Lung (tissue), 12 donors: Measurements from ENCODE around the gene ZDHHC11. TPM values are rescaled to one million over a fixed set of nuclear protein-coding genes. Genes with fewer than 3 reads are reported as not detected.
"Not testable (repeated sequence)": the region's sequence is repeated elsewhere in the genome, so short reads cannot be mapped to it uniquely, and the experiment has no call there.

ENCODE experiments used
- ATAC-seq: fragments of 200-7000 bp; cut with Tn5 transposase; one replicate; pipeline ENCODE4 v1.9.1; 2020; ENCODE audit warnings: moderate number of reproducible peaks; ENCODE audit not compliant: insufficient read depth, low FRiP score
- DNase-seq, 3 donors: peaks; one replicate each; pipeline ENCODE4 v3.0.0-alpha.2; 2013 to 2017
- H3K27ac ChIP-seq, 2 donors: one replicate each; pipeline ENCODE4 v1.5.1; 2013; ENCODE audit warnings: mild to moderate bottlenecking in 2 of 2, moderate library complexity in 2 of 2, control low read depth in 1 of 2, inconsistent platforms in 1 of 2, low read depth in 1 of 2, low read length in 1 of 2
- H3K27me3 ChIP-seq, 3 donors: one replicate each; pipeline ENCODE4 v1.5.1; 2013; ENCODE audit warnings: low read length in 2 of 3; ENCODE audit not compliant: control insufficient read depth in 3 of 3, insufficient read depth in 3 of 3
- H3K36me3 ChIP-seq, 4 donors: one replicate each; pipeline ENCODE4 v1.5.1; 2013; ENCODE audit warnings: low read length in 4 of 4, mild to moderate bottlenecking in 1 of 4, moderate library complexity in 1 of 4; ENCODE audit not compliant: control insufficient read depth in 4 of 4, insufficient read depth in 4 of 4
- H3K4me1 ChIP-seq, 5 donors: one replicate each; pipeline ENCODE4 v1.5.1; 2013; ENCODE audit warnings: low read length in 5 of 5, mild to moderate bottlenecking in 2 of 5, moderate library complexity in 1 of 5; ENCODE audit not compliant: control insufficient read depth in 5 of 5, insufficient read depth in 5 of 5
- H3K4me3 ChIP-seq: one replicate; pipeline ENCODE4 v1.5.1; 2013; ENCODE audit warnings: mild to moderate bottlenecking, control low read depth, moderate library complexity
- H3K9ac ChIP-seq, 2 donors: one replicate each; pipeline ENCODE4 v1.5.1; 2013; ENCODE audit warnings: low read length in 2 of 2, control low read depth in 1 of 2; ENCODE audit not compliant: insufficient read depth in 1 of 2
- H3K9me3 ChIP-seq, 4 donors: one replicate each; pipeline ENCODE4 v1.5.1; 2013; ENCODE audit warnings: low read length in 3 of 4, mild to moderate bottlenecking in 1 of 4, moderate library complexity in 1 of 4; ENCODE audit not compliant: control insufficient read depth in 4 of 4, insufficient read depth in 3 of 4
- WGBS, 2 donors: extraction: QIAGEN DNeasy Blood & Tissue Kit; methylation state at CpG; one replicate each; pipeline ENCODE4 v1.1.7; 2013; 5-methylcytosine and 5-hydroxymethylcytosine counted together
- polyA plus RNA-seq, 2 donors: library from polyadenylated mRNA; stranded (reverse); fragments of 200-250 nt; gene quantifications; one replicate each; pipeline ENCODE4 v1.2.1, GENCODE V29; 2013
- total RNA-seq, 2 donors: library from RNA; depleted of rRNA in 1 of 2; stranded (reverse); fragments of >200 nt in 1 of 2; gene quantifications; one replicate each; pipeline ENCODE4 v1.2.1, GENCODE V29; 2014 to 2021
- TF ChIP-seq, protein P1 (sequence below): IDR thresholded peaks from 2 replicates; pipeline ENCODE4 v1.5.1; 2012; ENCODE audit warnings: mild to moderate bottlenecking; ENCODE audit errors: control extremely low read depth, extremely low read depth
- donor health status: control.
- donor health status: control.
- donor health status: Bipolar disorder and iron deficiency.
- donor health status: healthy.
- donor health status: DM: yes; HTN: yes; CAD: no.

ZDHHC11 gene
- total and polyA plus RNA-seq, 4 donors, result 6.8 to 110 (median 20.5) TPM

DNA sequence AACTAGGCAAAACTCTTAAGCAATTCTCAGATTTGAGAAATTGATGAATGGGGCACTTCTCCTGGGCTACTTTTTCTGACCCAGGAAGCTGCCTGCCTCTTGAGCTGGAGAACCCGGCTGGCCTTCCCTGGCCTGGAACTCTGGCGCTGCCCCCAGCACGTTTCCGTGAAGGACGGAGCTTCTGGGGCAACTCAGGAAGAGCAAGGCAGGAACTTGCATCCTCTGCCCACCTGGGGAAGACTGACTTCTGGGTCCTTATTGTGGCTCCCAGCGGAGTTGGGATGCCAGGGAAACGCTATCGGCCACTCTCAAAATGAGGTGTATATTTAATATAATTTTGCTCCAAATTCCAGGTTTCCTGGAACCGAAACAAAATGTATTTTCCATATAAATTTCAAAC is 39.4 kb downstream of the ZDHHC11 start:
- not testable (repeated sequence) for H3K4me3 ChIP-seq, H3K27ac ChIP-seq, H3K36me3 ChIP-seq, H3K4me1 ChIP-seq, H3K9ac ChIP-seq, H3K9me3 ChIP-seq, H3K27me3 ChIP-seq, DNase-seq
- ATAC-seq, result peak; percentile 51
- WGBS, 2 donors, result 72 to 73% methylated on average over 8 of the region's 9 CpGs

DNA sequence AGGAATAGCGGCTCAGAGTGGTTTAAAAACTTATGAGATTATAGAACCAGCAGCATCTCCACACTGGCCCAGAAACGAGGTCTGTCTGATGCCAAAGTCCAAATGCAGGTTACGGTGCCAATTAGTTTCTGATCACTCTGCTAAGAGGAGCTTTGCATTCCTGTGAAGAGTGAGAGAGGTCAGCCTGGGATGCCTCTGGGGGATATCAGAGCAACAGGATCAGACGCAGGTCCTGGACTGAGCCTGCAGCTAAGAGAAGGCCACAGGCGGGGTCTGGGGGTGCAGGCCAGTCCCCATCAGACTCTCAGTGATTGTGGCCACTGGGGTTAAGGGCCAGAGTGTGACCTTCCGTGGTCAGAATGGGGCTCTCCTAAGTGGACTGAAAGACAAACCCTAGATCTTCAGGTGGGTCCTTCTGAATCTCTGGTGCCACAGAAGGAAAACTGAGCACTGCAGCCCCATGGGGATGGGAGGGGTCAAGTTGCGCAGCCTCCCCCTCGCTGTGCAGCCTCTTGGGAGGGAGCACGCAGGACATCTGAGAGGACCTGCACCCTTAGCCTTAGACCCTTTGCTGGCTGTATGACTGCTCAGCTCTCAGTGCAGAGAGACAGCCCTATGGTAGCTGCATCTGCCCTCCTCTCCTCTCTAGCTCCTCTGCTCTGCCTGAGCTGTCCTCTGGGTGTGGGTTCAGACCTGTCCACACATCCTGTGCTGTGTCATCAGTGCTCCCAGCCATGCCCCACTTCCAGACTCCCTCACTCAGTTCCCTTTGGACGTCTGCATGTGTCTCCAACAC is 42.9 kb downstream of the ZDHHC11 start:
- 73 to 79% methylated on average over 5 of the region's 10 CpGs for WGBS, 2 donors
- not testable (repeated sequence) for DNase-seq, H3K9ac ChIP-seq, H3K9me3 ChIP-seq, H3K36me3 ChIP-seq, H3K4me1 ChIP-seq, H3K27ac ChIP-seq, H3K27me3 ChIP-seq, ATAC-seq, H3K4me3 ChIP-seq

DNA sequence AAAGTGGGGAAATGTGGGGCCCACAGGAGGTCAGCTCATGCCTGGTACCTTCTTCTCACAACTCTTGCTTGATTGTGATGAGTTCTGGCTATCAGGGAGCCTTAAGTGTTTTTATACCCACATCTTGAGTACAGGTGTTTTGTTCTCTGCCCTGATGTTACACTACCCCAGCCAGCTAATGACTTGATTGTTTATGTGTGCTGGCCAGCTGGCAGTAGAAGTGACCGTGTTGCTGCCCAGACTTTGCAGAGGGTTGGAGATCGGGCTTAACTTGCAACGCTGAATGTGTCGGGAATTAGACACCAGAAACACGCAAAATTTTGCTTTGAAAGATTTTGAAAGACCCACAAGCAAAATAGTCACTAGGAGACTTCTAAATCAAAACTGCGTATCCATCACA is 49.3 kb downstream of the ZDHHC11 start:
- Histone ChIP-seq H3K9me3 (peaks cover 0 to 4% (median under 1%) of the 10 kb centered on the region in 4 donors), H3K4me3 (no peak overlapping the region), H3K36me3 (no peaks in the 10 kb centered on the region), H3K27ac (peak overlapping the region in 1 of 2 donors; percentile 39), H3K4me1 (peaks cover 0 to 4% (median 0%) of the 10 kb centered on the region in 5 donors), H3K9ac (no peak overlapping the region), H3K27me3 (no peaks in the 10 kb centered on the region)
- peak in 2 of 3 donors; percentile 4 to 40 for DNase-seq
- 81 to 87% methylated on average over 6 of the region's 6 CpGs for WGBS, 2 donors
- ATAC-seq, result no peak
- TF ChIP-seq, protein P1, sequence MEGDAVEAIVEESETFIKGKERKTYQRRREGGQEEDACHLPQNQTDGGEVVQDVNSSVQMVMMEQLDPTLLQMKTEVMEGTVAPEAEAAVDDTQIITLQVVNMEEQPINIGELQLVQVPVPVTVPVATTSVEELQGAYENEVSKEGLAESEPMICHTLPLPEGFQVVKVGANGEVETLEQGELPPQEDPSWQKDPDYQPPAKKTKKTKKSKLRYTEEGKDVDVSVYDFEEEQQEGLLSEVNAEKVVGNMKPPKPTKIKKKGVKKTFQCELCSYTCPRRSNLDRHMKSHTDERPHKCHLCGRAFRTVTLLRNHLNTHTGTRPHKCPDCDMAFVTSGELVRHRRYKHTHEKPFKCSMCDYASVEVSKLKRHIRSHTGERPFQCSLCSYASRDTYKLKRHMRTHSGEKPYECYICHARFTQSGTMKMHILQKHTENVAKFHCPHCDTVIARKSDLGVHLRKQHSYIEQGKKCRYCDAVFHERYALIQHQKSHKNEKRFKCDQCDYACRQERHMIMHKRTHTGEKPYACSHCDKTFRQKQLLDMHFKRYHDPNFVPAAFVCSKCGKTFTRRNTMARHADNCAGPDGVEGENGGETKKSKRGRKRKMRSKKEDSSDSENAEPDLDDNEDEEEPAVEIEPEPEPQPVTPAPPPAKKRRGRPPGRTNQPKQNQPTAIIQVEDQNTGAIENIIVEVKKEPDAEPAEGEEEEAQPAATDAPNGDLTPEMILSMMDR, result no peak

DNA sequence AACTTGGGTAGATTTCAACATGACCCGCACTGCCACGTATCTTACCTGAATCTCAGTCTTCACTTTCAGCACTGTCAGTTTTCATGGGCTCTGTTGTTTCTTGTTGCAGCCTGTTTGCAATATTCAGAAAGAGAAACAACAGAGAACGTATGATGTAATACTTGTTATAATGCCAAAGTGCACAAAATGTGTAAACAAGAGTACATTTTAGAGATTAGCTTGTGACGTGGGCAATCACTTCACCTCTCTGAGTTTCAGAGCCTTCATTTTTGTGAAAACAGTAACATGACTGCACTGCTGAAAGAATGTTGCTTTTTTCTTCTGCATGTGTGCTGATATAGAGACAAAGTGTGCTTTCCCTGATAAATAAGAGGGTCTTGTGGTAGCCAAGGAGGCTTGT is 49.7 kb downstream of the ZDHHC11 start:
- DNase-seq, result peak in 2 of 3 donors; percentile 7 to 23
- H3K9me3 ChIP-seq, H3K9ac ChIP-seq, H3K4me3 ChIP-seq, ATAC-seq, H3K27me3 ChIP-seq, H3K4me1 ChIP-seq, H3K36me3 ChIP-seq: not testable (repeated sequence)
- peak overlapping the region in 1 of 2 donors; percentile 39 for H3K27ac ChIP-seq
- WGBS, 2 donors, result 70 to 78% methylated on average over 4 of the region's 4 CpGs

DNA sequence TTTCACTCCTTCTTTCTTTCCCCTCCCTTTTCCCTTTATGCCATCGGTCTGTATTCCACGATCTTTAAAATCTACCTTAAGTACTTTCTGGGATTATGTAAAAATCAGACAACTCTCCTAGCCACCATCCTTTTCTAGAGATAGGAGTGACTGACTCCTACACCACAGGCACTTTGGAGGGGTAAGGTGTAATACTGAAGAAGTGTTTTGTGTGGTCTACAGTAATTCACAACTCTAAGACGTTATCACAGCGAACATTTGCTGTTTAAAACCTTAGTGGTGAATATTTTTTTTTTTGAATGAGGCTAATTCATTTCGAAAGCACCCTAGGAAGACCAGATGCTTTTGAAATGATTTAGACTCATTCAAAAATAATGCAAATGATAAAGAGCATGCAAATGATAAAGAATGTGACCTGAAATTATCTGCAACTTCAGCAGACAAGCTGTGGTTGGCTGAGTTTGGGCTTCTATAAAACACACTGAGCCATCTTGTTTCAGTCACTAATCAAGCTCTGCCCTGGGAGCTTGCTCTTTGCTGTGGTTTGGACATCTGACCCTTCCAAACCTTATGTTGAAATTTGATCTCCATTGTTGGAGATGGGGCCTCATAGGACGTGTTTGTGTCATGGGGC is 52.2 kb downstream of the ZDHHC11 start:
- ATAC-seq, H3K4me1 ChIP-seq, H3K27ac ChIP-seq, H3K4me3 ChIP-seq, H3K36me3 ChIP-seq, H3K27me3 ChIP-seq, DNase-seq, H3K9me3 ChIP-seq, H3K9ac ChIP-seq: not testable (repeated sequence)
- 80 to 83% methylated on average over 6 of the region's 6 CpGs for WGBS, 2 donors

DNA sequence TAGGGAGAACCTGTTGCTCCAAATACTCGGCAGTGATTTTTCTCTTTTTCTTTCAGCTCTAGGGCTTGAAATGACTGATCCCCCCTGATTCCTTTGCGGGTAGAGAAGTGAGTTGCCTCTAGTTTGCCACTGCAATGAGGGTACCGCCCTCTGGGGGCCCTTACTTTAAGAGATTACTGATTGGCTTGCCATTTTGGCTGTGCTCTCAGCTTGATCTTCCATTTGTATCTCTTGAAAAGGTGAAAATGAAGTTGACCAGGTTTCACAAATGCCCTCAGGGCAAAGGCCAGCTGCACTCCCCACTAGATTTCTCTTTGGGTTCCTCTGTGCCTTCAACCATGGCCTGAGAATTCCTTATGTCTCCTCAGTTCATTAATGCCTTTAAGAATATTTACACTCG is 52.8 kb downstream of the ZDHHC11 start:
- H3K9ac ChIP-seq, H3K36me3 ChIP-seq, H3K4me1 ChIP-seq, H3K27ac ChIP-seq, H3K4me3 ChIP-seq, DNase-seq, H3K27me3 ChIP-seq, ATAC-seq, H3K9me3 ChIP-seq: not testable (repeated sequence)
- WGBS, 2 donors, result 83 to 95% methylated on average over 2 to 3 of the region's 4 CpGs

DNA sequence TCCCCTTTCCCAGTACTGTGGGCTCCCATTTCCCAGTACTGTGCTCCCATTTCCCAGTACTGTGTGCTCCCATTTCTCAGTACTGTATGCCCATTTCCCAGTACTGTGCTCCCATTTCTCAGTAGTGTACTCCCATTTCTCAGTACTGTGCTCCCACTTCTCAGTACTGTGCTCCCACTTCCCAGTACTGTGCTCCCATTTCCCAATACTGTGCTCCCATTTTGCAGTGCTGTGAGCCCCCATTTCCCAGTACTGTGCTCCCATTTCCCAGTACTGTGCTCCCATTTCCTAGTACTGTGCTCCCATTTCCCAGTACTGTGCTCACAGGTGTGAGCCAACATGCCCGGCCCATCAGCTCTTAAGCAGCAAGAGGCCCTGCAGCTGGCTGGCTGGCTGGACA is 54.9 kb downstream of the ZDHHC11 start:
- H3K36me3 ChIP-seq, H3K27ac ChIP-seq, H3K4me3 ChIP-seq, H3K27me3 ChIP-seq, H3K9me3 ChIP-seq, DNase-seq, ATAC-seq, H3K9ac ChIP-seq, H3K4me1 ChIP-seq: not testable (repeated sequence)
- 89 to 92% methylated on average over 1 of the region's 1 CpG for WGBS, 2 donors
